Fibroblast of mammary gland (primary cell): Measurements from ENCODE around the gene STEAP2.

Experiments
- DNase-seq: peaks from one replicate; pipeline ENCODE4 v3.0.0-alpha.2; 2010; ENCODE audit warnings: low read depth
- H3K4me3 ChIP-seq: 2 replicates; pipeline ENCODE4 v1.5.1; 2011; ENCODE audit warnings: low read depth, mild to moderate bottlenecking, low read length, moderate library complexity; ENCODE audit not compliant: control insufficient read depth
- CTCF ChIP-seq: conservative IDR thresholded peaks from 2 replicates; pipeline ENCODE4 v1.5.1; 2011; ENCODE audit warnings: low read depth, low read length, inconsistent platforms; ENCODE audit not compliant: control insufficient read depth, insufficient read depth

Gene STEAP2

GRCh38 chr7:90239050-90239449 lies 27.5 kb downstream of the STEAP2 start:
- no peak for TF ChIP-seq CTCF
- no peak overlapping the region for H3K4me3 ChIP-seq
- DNase-seq, result no peak

- no peak for TF ChIP-seq CTCF
- no peak overlapping the region for H3K4me3 ChIP-seq
- DNase-seq, result no peak
Observed at GRCh38 chr7:90239625-90240228, 28.2 kb downstream of the STEAP2 start.

GRCh38 chr7:90242369-90243168 lies 31.0 kb downstream of the STEAP2 start:
- no peak for DNase-seq
- no peak for TF ChIP-seq CTCF
- no peak overlapping the region for H3K4me3 ChIP-seq

GRCh38 chr7:90243556-90243955 lies 32.0 kb downstream of the STEAP2 start:
- no peak for TF ChIP-seq CTCF
- no peak for DNase-seq
- no peak overlapping the region for H3K4me3 ChIP-seq

- DNase-seq, result no peak
- no peak for TF ChIP-seq CTCF
Observed at GRCh38 chr7:90244565-90244908, 33.0 kb downstream of the STEAP2 start.

GRCh38 chr7:90244909-90245851 lies 33.6 kb downstream of the STEAP2 start, which contains the start of gene CFAP69:
CFAP69 (plus strand) TSS chr7:90245174; CDS start chr7:90245425, 251 bp downstream.
- peak; percentile 88 for DNase-seq
- H3K4me3 ChIP-seq, result peak within 1 kb of the TSS; percentile 78
- peak; percentile 31 for TF ChIP-seq CTCF

More at GRCh38 chr7:90244565-90244908, 33.0 kb downstream of the STEAP2 start:
- H3K4me3 ChIP-seq, result peak overlapping the region; percentile 78
